ENCODE results near the gene TPI1. TPM values are rescaled to one million over a fixed set of nuclear protein-coding genes. Genes with fewer than 3 reads are reported as not detected.

Gene TPI1
- total and polyA plus RNA-seq, 2 of the 8 experiments (the other 6 are each of a cell fraction or from before 2014, with no cell fraction given), result 910 to 3,018 TPM

DNA sequence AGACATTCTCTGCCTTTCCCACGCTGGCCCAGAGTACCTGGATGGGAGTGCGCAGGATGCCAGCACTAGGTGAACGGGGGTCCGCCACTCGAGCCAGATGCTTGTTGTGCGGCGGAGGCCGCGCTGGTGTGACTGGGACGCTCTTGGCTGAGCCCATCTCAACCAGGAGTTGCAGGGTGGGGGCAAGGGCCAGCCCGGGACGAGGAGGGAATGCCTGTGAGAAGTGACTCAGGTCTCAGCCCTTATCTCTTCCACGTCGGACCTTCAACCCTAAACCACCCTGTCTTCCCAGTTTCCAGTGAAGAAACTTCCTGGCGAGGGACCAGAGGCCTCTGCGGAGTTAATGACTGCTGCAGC, 16.6 kb upstream of the TPI1 start:
- H2BK120ac ChIP-seq (replicated peaks; ENCODE audit: low read depth, low read length), result no peak overlapping the region
- DNase-seq (ENCODE audit: low read depth in 1 of 2, low spot score in 2 of 2) (no peak), FAIRE-seq (no peak)
- H2AK5ac ChIP-seq (ENCODE audit: low read depth, low read length), result no peak overlapping the region
- H4K20me1 ChIP-seq (replicated peaks in 1 of 2; ENCODE audit: control insufficient read depth in 1 of 2, insufficient read depth in 2 of 2, low read length in 2 of 2), result peaks cover 0 to 3% of the 10 kb centered on the region in 2 experiments
- H3K9me3 ChIP-seq (ENCODE audit: insufficient read depth in 2 of 2, low read depth in 1 of 2, low read length in 1 of 2), result no peaks in the 10 kb centered on the region
- no peak overlapping the region for H2AFZ ChIP-seq (ENCODE audit: low read length)
- peaks cover 9 to 33% (median 23%) of the 10 kb centered on the region in 4 experiments; a peak in 7 of 8 replicates for H3K36me3 ChIP-seq (ENCODE audit: control insufficient read depth in 2 of 4, insufficient read depth in 4 of 4, low read length in 3 of 4)
- H3K4me1 ChIP-seq (replicated peaks in 1 of 4; ENCODE audit: control insufficient read depth in 3 of 4, insufficient read depth in 4 of 4, low read length in 3 of 4), result peaks cover 0 to 14% (median 3%) of the 10 kb centered on the region in 4 experiments; a peak in 5 of 7 replicates
- H4K91ac ChIP-seq (replicated peaks; ENCODE audit: insufficient read length, low read length), result no peak overlapping the region
- WGBS, 2 experiments (ENCODE audit: extremely low coverage in 1 of 2, insufficient coverage in 1 of 2, insufficient read length in 1 of 2, insufficient replicate concordance in 2 of 2, low coverage in 1 of 2, low lambda C conversion rate in 2 of 2, missing lambda C conversion rate in 1 of 2), result 13% methylated on average over 16 of the region's 16 CpGs; no CpG with 5 or more reads in 1 of the 2 experiments
- peaks cover 13% of the 10 kb centered on the region for H3K23me2 ChIP-seq (ENCODE audit: low read depth, low read length)
- peak overlapping the region; percentile 22 to 55 (median 47) for H3K9ac ChIP-seq (replicated peaks in 1 of 4; ENCODE audit: extremely low read depth in 1 of 4, low read depth in 3 of 4, low read length in 3 of 4)
- TF ChIP-seq, protein P1, sequence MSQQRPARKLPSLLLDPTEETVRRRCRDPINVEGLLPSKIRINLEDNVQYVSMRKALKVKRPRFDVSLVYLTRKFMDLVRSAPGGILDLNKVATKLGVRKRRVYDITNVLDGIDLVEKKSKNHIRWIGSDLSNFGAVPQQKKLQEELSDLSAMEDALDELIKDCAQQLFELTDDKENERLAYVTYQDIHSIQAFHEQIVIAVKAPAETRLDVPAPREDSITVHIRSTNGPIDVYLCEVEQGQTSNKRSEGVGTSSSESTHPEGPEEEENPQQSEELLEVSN (IDR thresholded peaks at IDR 0.05), result no peak
- TF ChIP-seq SAP30 (IDR thresholded peaks at IDR 0.05; ENCODE audit: insufficient read depth, insufficient replicate concordance, low read length) (peak; percentile 7), SUZ12 (IDR thresholded peaks at IDR 0.05; ENCODE audit: low read length) (no peak), ZNF274 (IDR thresholded peaks at IDR 0.05; ENCODE audit: borderline replicate concordance, extremely low read depth, low read length) (no peak), TCF12 (IDR thresholded peaks at IDR 0.05; ENCODE audit: low read depth, low read length) (no peak), EZH2 (IDR thresholded peaks at IDR 0.05; ENCODE audit: low read depth, low read length, severe bottlenecking) (no peak)
- H3K18ac ChIP-seq (ENCODE audit: extremely low read depth, low read length), result no peak overlapping the region
- H3K4me3 ChIP-seq (ENCODE audit: extremely low read depth in 1 of 4, insufficient read depth in 2 of 4, low read depth in 3 of 4, low read length in 4 of 4), result peak overlapping the region; percentile 79 to 94 (median 88)
- H3K79me2 ChIP-seq (ENCODE audit: control insufficient read depth in 1 of 2, insufficient read depth in 2 of 2, low read length in 2 of 2), result peaks cover 0 to 29% of the 10 kb centered on the region in 2 experiments; a peak in 2 of 4 replicates
- peak overlapping the region; percentile 57 for H3K14ac ChIP-seq (ENCODE audit: insufficient read length)
- no peak overlapping the region for H2BK12ac ChIP-seq (ENCODE audit: low read depth, low read length)
- peak overlapping the region; percentile 45 for H4K8ac ChIP-seq (ENCODE audit: extremely low read depth, insufficient read depth, low read length)
- ChIA-PET CTCF (ENCODE audit: partially characterized antibody) (interaction anchor here (0.6 to 19.8 kb wide), 7 partner anchors 17 to 238 kb away, joined by 4 to 292 read pairs (median 10); partner anchors contain the start of genes GNB3, MLF2, P3H3 and SPSB2), POLR2A (ENCODE audit: partially characterized antibody) (interaction anchor here (0.6 to 25.7 kb wide), 19 partner anchors 17 to 528 kb away, joined by 3 to 588 read pairs (median 7); partner anchors contain the start of genes C12orf57, GAPDH, GNB3 and GPR162)
- H3K4ac ChIP-seq (replicated peaks; ENCODE audit: insufficient read length, low read depth, low read length), result peak overlapping the region; percentile 59
- H3K4me2 ChIP-seq (ENCODE audit: insufficient read depth in 1 of 2, low read depth in 2 of 2, low read length in 2 of 2), result peak overlapping the region; percentile 65 to 96
- 0 out of 2 replicates have a peak overlapping the region, but pooled peaks have one; percentile 63 for H2BK15ac ChIP-seq (ENCODE audit: low read length)
- no peaks in the 10 kb centered on the region for H3K27me3 ChIP-seq (replicated peaks in 1 of 4; ENCODE audit: control insufficient read depth in 3 of 4, extremely low read depth in 1 of 4, insufficient read depth in 3 of 4, low read length in 3 of 4)
- no peak overlapping the region; the same call in 1 of the 2 replicates for H3K27ac ChIP-seq (ENCODE audit: low read depth, low read length)
- no peak overlapping the region for H2BK20ac ChIP-seq (ENCODE audit: low read length)
- H3K79me1 ChIP-seq (ENCODE audit: low read depth, low read length), result peaks cover 2% of the 10 kb centered on the region
- no peak overlapping the region for H3K23ac ChIP-seq (ENCODE audit: insufficient read length)
- peak overlapping the region; percentile 22 for H3K56ac ChIP-seq (replicated peaks; ENCODE audit: insufficient read length, low read depth, low read length)
- peak overlapping the region; percentile 60 for H2BK5ac ChIP-seq (ENCODE audit: low read depth, low read length)
- H4K5ac ChIP-seq (ENCODE audit: insufficient read length, low read depth, low read length), result no peak overlapping the region

All from H1 (cell line).